NB4 (cell line): ENCODE results near the gene PLEKHA4.
A peak's percentile ranks its signal among the peaks of the same experiment; 100 is the strongest.

Source experiments
- DNase-seq: peaks from one replicate; pipeline ENCODE4 v3.0.0; 2010; ENCODE audit warnings: low read depth
- H3K4me3 ChIP-seq: one replicate; pipeline ENCODE4 v1.5.1; 2011; ENCODE audit warnings: mild to moderate bottlenecking, low read depth, low read length, moderate library complexity
- MYC ChIP-seq: IDR thresholded peaks from 2 replicates; pipeline ENCODE4 v1.6.1; 2011; ENCODE audit warnings: low read depth, low read length
- POLR2A ChIP-seq: IDR thresholded peaks from 2 replicates; pipeline ENCODE4 v1.6.1; 2011; ENCODE audit warnings: mild to moderate bottlenecking; ENCODE audit not compliant: insufficient read length; ENCODE audit errors: extremely low read depth
- TF ChIP-seq, protein P1 (sequence below): IDR thresholded peaks from one replicate; pipeline ENCODE4 v1.5.1; 2012; ENCODE audit warnings: low read depth, low read length
- TF ChIP-seq, protein P2 (sequence below): IDR thresholded peaks from 2 replicates; pipeline ENCODE4 v1.6.1; 2011; ENCODE audit warnings: low read depth, low read length

Gene PLEKHA4

GRCh38 chr19:48877855-48878195 lies 9.4 kb upstream of the PLEKHA4 start:
- TF ChIP-seq MYC (no peak), POLR2A (no peak)
- TF ChIP-seq, protein P1, sequence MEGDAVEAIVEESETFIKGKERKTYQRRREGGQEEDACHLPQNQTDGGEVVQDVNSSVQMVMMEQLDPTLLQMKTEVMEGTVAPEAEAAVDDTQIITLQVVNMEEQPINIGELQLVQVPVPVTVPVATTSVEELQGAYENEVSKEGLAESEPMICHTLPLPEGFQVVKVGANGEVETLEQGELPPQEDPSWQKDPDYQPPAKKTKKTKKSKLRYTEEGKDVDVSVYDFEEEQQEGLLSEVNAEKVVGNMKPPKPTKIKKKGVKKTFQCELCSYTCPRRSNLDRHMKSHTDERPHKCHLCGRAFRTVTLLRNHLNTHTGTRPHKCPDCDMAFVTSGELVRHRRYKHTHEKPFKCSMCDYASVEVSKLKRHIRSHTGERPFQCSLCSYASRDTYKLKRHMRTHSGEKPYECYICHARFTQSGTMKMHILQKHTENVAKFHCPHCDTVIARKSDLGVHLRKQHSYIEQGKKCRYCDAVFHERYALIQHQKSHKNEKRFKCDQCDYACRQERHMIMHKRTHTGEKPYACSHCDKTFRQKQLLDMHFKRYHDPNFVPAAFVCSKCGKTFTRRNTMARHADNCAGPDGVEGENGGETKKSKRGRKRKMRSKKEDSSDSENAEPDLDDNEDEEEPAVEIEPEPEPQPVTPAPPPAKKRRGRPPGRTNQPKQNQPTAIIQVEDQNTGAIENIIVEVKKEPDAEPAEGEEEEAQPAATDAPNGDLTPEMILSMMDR: no peak
- TF ChIP-seq, protein P2, sequence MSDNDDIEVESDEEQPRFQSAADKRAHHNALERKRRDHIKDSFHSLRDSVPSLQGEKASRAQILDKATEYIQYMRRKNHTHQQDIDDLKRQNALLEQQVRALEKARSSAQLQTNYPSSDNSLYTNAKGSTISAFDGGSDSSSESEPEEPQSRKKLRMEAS: no peak
- H3K4me3 ChIP-seq: no peak overlapping the region
- no peak for DNase-seq

- DNase-seq: peak; percentile 44
- peak overlapping the region; percentile 94 for H3K4me3 ChIP-seq
These were observed 7.9 kb upstream of the PLEKHA4 start for GRCh38 chr19:48876043-48876981.

DNA sequence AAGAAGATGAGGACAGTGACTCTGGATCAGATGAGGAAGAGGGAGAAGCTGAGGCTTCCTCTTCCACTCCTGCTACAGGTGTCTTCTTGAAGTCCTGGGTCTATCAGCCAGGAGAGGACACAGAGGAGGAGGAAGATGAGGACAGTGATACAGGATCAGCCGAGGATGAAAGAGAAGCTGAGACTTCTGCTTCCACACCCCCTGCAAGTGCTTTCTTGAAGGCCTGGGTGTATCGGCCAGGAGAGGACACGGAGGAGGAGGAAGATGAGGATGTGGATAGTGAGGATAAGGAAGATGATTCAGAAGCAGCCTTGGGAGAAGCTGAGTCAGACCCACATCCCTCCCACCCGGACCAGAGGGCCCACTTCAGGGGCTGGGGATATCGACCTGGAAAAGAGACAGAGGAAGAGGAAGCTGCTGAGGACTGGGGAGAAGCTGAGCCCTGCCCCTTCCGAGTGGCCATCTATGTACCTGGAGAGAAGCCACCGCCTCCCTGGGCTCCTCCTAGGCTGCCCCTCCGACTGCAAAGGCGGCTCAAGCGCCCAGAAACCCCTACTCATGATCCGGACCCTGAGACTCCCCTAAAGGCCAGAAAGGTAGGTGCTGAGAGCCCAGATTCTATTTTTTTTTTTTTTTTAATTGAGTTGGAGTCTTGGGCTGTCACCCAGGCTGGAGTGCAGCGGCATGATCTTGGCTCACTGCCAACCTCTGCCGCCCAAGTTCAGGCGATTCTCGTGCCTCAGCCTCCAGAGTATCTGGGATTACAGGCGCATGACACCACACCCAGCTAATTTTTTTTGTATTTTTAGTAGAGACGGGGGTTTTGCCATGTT lies 6.1 kb upstream of the PLEKHA4 start:
- peak; percentile 28 for DNase-seq
- TF ChIP-seq POLR2A: no peak
- no peak for TF ChIP-seq MYC
- TF ChIP-seq, protein P1: no peak
- TF ChIP-seq, protein P2: no peak
- H3K4me3 ChIP-seq: peak overlapping the region; percentile 94

- peak; percentile 55 for DNase-seq
- H3K4me3 ChIP-seq: peak overlapping the region; percentile 94
- TF ChIP-seq, protein P2: no peak
- TF ChIP-seq POLR2A (no peak), MYC (no peak)
- TF ChIP-seq, protein P1: no peak
These were observed 5.3 kb upstream of the PLEKHA4 start for GRCh38 chr19:48873476-48874302.

DNA sequence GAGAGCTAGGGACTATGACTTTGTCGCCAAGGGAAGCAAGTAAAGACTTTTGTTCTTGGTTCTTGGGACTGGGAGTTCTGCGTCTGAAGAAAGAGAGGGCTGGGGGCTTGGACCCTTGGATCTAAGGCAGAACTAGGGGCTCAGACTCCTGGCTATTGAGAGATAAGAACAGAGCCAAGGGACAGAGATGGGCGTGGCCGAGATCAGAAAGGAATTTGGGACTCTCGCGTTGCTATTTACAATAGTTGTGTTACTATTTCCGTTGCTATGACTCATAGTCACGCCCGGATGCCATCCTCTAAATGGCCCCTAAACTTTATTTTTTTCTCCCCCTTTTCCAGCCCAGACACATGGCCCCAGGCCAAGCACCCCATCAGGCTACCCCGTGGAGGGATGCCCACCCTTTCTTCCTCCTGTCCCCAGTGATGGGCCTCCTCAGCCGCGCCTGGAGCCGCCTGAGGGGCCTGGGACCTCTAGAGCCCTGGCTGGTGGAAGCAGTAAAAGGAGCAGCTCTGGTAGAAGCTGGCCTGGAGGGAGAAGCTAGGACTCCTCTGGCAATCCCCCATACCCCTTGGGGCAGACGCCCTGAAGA lies 4.6 kb upstream of the PLEKHA4 start:
- peak overlapping the region; percentile 94 for H3K4me3 ChIP-seq
- TF ChIP-seq MYC (peak; percentile 69), POLR2A (no peak)
- TF ChIP-seq, protein P1: no peak
- TF ChIP-seq, protein P2: peak; percentile 68
- DNase-seq: peak; percentile 90
